Brain microvascular endothelial cell (primary cell): ENCODE measurements around the gene B4GALNT4.
"Not testable (repeated sequence)": the region's sequence is repeated elsewhere in the genome, so short reads cannot be mapped to it uniquely, and the experiment has no call there.

Experiments used
- DNase-seq: peaks from one replicate; pipeline ENCODE4 v3.0.0-alpha.2; 2020
- H3K27ac ChIP-seq: fragments of 250-450 bp; sonication (Bioruptor Pico); 2 replicates; pipeline ENCODE4 v1.5.1; 2020; ENCODE audit warnings: mild to moderate bottlenecking, moderate library complexity
- H3K27me3 ChIP-seq: fragments of 250-450 bp; sonication (Bioruptor Pico); replicated peaks from 2 replicates; pipeline ENCODE4 v1.5.1; 2020; ENCODE audit warnings: mild to moderate bottlenecking
- H3K36me3 ChIP-seq: fragments of 250-450 bp; sonication (Bioruptor Pico); replicated peaks from 2 replicates; pipeline ENCODE4 v1.5.1; 2020; ENCODE audit warnings: mild to moderate bottlenecking
- H3K4me3 ChIP-seq: 2 replicates; pipeline ENCODE4 v1.5.1; 2011; ENCODE audit warnings: low read depth, mild to moderate bottlenecking, control low read depth, low read length, moderate library complexity
- in situ Hi-C: cut with HindIII; loops from 2 replicates; pipeline ENCODE4 v1.10.0; 2017; ENCODE audit warnings: low sequenced_read_pairs, low pct_ligation_motif_present
- TF ChIP-seq, protein P1 (sequence below): IDR thresholded peaks from 2 replicates; pipeline ENCODE4 v1.5.1; 2011; ENCODE audit warnings: low read depth, mild to moderate bottlenecking, moderate library complexity, low read length, control low read depth, inconsistent platforms; ENCODE audit errors: missing control alignments

B4GALNT4 gene

DNA sequence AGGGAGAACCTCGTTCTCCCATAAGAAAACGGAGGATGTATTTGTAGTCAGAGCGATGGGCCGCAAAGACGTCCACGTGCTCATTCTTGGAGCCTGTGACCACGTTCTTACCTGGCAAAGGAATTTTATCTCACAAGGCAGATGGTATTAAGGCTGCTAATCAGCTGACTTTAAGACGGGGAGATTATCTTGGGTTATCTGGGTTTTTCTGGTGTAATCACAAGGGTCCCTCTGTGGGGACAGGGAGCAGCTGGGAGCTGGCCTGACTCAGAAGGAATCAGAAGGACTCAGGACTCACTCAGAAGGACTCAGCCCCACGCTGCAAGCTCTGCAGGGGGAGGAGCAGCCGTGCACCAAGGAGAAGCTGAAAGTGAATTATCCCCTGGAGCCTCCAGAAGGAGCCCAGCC is 53.0 kb downstream of the B4GALNT4 start:
- no peak overlapping the region for H3K27ac ChIP-seq
- in situ Hi-C loops, result no loop called here
- no peak overlapping the region for H3K4me3 ChIP-seq
- TF ChIP-seq, protein P1, sequence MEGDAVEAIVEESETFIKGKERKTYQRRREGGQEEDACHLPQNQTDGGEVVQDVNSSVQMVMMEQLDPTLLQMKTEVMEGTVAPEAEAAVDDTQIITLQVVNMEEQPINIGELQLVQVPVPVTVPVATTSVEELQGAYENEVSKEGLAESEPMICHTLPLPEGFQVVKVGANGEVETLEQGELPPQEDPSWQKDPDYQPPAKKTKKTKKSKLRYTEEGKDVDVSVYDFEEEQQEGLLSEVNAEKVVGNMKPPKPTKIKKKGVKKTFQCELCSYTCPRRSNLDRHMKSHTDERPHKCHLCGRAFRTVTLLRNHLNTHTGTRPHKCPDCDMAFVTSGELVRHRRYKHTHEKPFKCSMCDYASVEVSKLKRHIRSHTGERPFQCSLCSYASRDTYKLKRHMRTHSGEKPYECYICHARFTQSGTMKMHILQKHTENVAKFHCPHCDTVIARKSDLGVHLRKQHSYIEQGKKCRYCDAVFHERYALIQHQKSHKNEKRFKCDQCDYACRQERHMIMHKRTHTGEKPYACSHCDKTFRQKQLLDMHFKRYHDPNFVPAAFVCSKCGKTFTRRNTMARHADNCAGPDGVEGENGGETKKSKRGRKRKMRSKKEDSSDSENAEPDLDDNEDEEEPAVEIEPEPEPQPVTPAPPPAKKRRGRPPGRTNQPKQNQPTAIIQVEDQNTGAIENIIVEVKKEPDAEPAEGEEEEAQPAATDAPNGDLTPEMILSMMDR, result no peak
- H3K36me3 ChIP-seq, result no peaks in the 10 kb centered on the region
- H3K27me3 ChIP-seq, result peaks cover 2% of the 10 kb centered on the region
- no peak for DNase-seq

DNA sequence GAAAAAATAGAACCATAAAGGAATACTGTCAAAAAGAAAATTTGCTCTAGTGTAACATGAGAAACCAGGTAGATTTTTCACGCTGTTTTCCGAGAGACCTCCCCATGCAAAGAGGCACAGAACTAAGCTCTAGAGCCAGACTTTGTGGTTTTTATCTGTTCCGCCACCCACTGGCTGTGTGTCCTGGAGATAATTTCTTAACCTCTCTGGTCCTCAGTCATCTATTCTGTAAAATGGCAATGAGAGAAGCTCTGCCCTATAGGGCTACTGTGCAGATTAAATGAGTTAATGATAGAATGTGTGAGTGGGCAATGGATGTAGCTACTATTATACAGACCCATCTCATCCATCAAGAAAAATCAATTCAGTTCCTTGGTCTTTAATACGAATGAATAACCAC is 54.9 kb downstream of the B4GALNT4 start:
- TF ChIP-seq, protein P1, result no peak
- Histone ChIP-seq H3K36me3 (no peaks in the 10 kb centered on the region), H3K27me3 (peaks cover 2% of the 10 kb centered on the region), H3K4me3 (no peak overlapping the region), H3K27ac (no peak overlapping the region)
- no peak for DNase-seq
- in situ Hi-C loops, result no loop called here

DNA sequence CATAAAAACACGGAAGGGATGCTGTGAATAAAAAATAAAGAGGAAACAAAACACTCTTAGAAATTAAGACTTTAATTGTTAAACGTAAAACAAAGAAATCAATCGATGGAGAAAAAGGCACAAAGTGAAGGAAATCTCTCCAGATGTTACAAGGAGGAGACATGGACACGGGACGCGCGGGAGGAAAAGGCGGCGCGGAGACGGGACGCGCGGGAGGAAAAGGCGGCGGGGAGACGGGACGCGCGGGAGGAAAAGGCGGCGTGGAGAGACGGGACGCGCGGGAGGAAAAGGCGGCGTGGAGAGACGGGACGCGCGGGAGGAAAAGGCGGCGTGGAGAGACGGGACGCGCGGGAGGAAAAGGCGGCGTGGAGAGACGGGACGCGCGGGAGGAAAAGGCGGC is 55.5 kb downstream of the B4GALNT4 start:
- H3K4me3 ChIP-seq, H3K36me3 ChIP-seq, H3K27me3 ChIP-seq, H3K27ac ChIP-seq, DNase-seq, in situ Hi-C loops: not testable (repeated sequence)

DNA sequence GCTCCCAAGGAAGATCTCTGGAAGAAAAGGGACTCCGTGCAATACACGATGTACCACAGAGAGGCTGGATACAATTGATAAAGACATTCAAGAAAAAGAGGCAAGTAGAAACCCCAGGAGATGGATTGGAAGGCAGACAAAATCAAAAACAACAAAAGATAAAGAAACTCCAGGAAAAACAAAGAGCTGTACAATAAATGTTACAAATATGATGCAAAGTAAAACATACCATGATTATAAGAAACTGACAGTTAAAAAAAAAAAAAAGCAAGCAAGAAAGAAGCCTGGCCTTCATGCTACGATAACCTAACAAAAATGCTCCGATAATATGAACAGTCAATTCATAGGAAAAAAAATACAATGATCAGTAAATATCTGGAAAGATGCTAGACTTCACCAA is 56.0 kb downstream of the B4GALNT4 start:
- Histone ChIP-seq H3K27me3 (peaks cover 2% of the 10 kb centered on the region), H3K27ac (no peak overlapping the region), H3K36me3 (no peaks in the 10 kb centered on the region), H3K4me3 (no peak overlapping the region)
- DNase-seq, result no peak
- TF ChIP-seq, protein P1, result no peak
- in situ Hi-C loops, result no loop called here

DNA sequence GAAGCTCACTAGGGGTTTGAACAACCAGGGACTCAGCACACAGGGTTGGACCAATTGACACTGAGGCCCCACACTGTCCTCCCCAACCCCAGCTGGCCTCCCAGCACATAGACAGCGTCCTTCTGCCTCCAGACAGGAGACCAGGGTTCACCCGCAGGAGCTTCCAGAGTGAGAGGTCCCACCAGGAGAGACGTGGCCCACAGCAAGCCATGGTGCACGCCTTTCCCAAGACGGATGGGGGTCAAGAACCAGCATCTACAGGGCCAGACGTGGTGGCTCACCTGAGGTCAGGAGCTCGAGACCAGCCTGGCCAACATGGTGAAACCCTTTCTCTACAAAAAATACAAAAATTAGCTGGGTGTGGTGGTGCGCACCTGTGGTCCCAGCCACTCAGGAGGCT is 57.6 kb downstream of the B4GALNT4 start:
- no peak overlapping the region for H3K27ac ChIP-seq
- no peaks in the 10 kb centered on the region for H3K36me3 ChIP-seq
- TF ChIP-seq, protein P1, result no peak
- peaks cover 2% of the 10 kb centered on the region for H3K27me3 ChIP-seq
- no peak for DNase-seq
- no peak overlapping the region for H3K4me3 ChIP-seq
- in situ Hi-C loops, result no loop called here

DNA sequence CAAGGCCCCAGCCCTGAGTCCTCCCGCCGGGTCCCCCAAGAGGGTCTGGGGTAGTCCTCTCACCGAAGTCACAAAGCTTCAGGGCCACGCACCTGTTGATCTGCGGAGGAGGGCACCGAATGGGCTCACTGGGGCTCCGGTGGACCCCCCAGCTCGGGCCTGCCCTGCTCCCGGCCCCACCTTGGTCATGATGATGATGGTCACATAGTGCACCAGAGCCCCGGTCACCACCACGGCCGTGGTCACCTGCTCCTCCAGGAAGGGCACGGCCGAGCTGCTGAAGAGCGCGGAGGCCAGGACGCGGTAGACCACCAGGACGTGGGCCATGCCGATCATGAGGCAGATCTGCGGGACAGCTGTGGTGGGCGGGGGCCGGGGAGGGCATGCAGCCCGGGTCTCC is 59.0 kb downstream of the B4GALNT4 start:
- H3K27ac ChIP-seq, result no peak overlapping the region
- in situ Hi-C loops, result no loop called here
- TF ChIP-seq, protein P1, result no peak
- peaks cover 2% of the 10 kb centered on the region for H3K27me3 ChIP-seq
- no peak overlapping the region for H3K4me3 ChIP-seq
- H3K36me3 ChIP-seq, result no peaks in the 10 kb centered on the region
- DNase-seq, result no peak
